Right cardiac atrium (tissue), 5 donors: ENCODE measurements around the gene KSR2. TPM values are rescaled to one million over a fixed set of nuclear protein-coding genes. Genes with fewer than 3 reads are reported as not detected.

ENCODE experiments used
- ATAC-seq, 2 donors: fragments of 200-7000 bp; cut with Tn5 transposase; one replicate each; pipeline versions ENCODE4 v1.8.0 to v1.9.1; 2020; ENCODE audit warnings: moderate library complexity in 2 of 2, mild to moderate bottlenecking in 1 of 2
- DNase-seq, 3 donors: peaks; one replicate each; pipeline ENCODE4 v3.0.0-alpha.2; 2020
- H3K27ac ChIP-seq: one replicate; pipeline ENCODE4 v1.5.1; 2013; ENCODE audit warnings: mild to moderate bottlenecking, low read length, control low read depth, moderate library complexity
- H3K27me3 ChIP-seq: one replicate; pipeline ENCODE4 v1.6.1; 2013; ENCODE audit not compliant: control insufficient read depth, insufficient read depth
- H3K4me1 ChIP-seq: one replicate; pipeline ENCODE4 v1.6.1; 2013; ENCODE audit warnings: low read length; ENCODE audit not compliant: control insufficient read depth, insufficient read depth
- H3K4me3 ChIP-seq: one replicate; pipeline ENCODE4 v1.5.1; 2013; ENCODE audit warnings: low read length, control low read depth
- H3K9me3 ChIP-seq: one replicate; pipeline ENCODE4 v1.6.1; 2013; ENCODE audit warnings: low read length; ENCODE audit not compliant: control insufficient read depth
- WGBS: extraction: QIAGEN DNeasy Blood & Tissue Kit; methylation state at CpG from one replicate; pipeline ENCODE4 v1.1.7; 2013; 5-methylcytosine and 5-hydroxymethylcytosine counted together
- intact Hi-C, 4 donors: fragments of 100-400 bp; cut with DNase I; formaldehyde crosslinking; loops; one replicate each; pipeline versions ENCODE4 v1.11.0 to v1.14.0; 2022 to 2023
- polyA plus RNA-seq: library from polyadenylated mRNA; stranded (reverse); fragments of 200-250 nt; gene quantifications from one replicate; pipeline ENCODE4 v1.2.3, GENCODE V29; 2013
- total RNA-seq, 4 donors: library from RNA; stranded (reverse); fragmentation: NEBNext Ultra II Directional; extraction: Animal tissue kit (Norgen Biotek cat#: 25700); gene quantifications; one replicate each; pipeline ENCODE4 v1.2.1, GENCODE V29; 2021
- donor health status: healthy with polysubstance abuse.
- donor health status: DM: no; HTN: yes; CAD: no.
- donor health status: DM: no; HTN: no; CAD: no.
- donor health status: DM: no; HTN: yes; CAD: no; lungs with severe emphysema.
- donor health status: DM: yes; HTN: yes; CAD: no.

KSR2 gene
- total and polyA plus RNA-seq, 5 donors: 0.02 to 0.37 (median 0.03) TPM

DNA sequence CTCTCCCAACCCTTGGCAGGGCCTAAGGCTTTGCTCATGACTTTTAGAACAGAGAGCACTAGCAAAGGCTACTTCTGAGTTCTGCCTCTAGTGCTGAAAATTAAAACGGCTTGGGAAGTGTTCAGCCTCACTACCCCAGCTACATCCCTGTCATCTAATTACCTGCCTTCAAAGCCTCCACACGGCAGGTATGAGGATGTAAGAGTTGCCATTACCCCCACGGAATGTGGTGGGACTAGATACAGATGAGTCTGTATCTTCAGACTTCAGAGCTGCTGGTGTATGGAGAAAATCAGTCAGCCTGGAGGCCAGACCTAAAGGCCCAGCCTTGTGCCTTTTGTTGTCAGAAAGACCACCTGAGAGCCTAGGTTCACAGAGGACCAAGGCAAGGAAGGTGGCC, 392.7 kb downstream of the KSR2 start:
- Histone ChIP-seq H3K27me3 (no peaks in the 10 kb centered on the region), H3K4me3 (no peak overlapping the region), H3K27ac (no peak overlapping the region), H3K4me1 (no peaks in the 10 kb centered on the region), H3K9me3 (no peaks in the 10 kb centered on the region)
- WGBS: 72% methylated on average over 3 of the region's 3 CpGs
- no peak for DNase-seq
- ATAC-seq: no peak
- intact Hi-C loops: loop anchor here in 1 of 4 donors (5.0 kb wide), 1 partner anchor 209 kb away; no protein-coding TSS in a partner anchor

DNA sequence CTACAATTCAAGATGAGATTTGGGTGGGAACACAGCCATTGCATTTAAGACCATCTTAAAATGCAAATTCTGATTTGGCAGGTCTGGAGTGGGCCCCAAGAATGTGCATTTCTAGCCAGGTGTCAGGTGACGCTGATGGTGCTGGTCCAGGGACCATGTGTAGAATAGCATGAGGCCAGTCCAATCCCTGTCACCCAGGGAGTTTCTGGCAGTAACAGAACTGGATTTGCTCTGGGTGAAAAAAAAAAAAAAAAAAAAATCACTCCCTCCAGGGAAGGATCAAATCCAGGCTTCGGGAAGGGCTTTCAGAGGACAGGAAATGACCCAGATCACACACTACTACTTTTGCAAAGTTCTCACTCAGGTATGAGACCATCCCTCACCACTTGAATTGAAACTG, 394.1 kb downstream of the KSR2 start:
- no peak for ATAC-seq
- H3K9me3 ChIP-seq: no peaks in the 10 kb centered on the region
- H3K4me3 ChIP-seq: no peak overlapping the region
- no peak for DNase-seq
- H3K27ac ChIP-seq: no peak overlapping the region
- no peaks in the 10 kb centered on the region for H3K27me3 ChIP-seq
- WGBS: 71% methylated on average over 2 of the region's 2 CpGs
- no peaks in the 10 kb centered on the region for H3K4me1 ChIP-seq
- intact Hi-C loops: loop anchor here in 1 of 4 donors (5.0 kb wide), 1 partner anchor 207 kb away; no protein-coding TSS in a partner anchor

- Histone ChIP-seq H3K27ac (no peak overlapping the region), H3K4me1 (no peaks in the 10 kb centered on the region), H3K27me3 (no peaks in the 10 kb centered on the region), H3K9me3 (no peaks in the 10 kb centered on the region), H3K4me3 (no peak overlapping the region)
- no peak for ATAC-seq
- 44% methylated on average over 4 of the region's 4 CpGs for WGBS
- intact Hi-C loops: no loop called here
- DNase-seq: no peak
These were observed 396.0 kb downstream of the KSR2 start for GRCh38 chr12:117572755-117573154.

DNA sequence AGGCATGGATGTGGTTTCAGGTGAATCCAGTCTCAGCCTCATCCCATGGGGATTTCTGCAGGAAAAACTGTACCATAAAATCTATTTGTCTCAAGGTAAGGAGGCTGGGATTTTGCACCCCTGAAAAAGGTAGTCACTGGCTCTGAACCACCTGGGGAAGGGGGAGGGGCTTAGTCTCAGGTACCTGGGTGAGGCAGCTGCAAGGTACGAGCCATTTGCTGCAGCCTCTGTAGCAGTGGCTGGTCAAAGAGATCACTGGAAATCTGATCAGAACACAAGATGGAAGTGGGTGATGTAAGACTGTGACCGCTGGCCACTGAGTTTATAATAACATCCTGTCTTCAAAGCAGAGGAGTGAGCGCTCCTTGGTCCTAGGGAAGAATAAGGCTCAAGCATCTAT, 397.5 kb downstream of the KSR2 start:
- no peaks in the 10 kb centered on the region for H3K4me1 ChIP-seq
- H3K27ac ChIP-seq: no peak overlapping the region
- 58% methylated on average over 3 of the region's 3 CpGs for WGBS
- no peak overlapping the region for H3K4me3 ChIP-seq
- ATAC-seq: no peak
- no peak for DNase-seq
- H3K27me3 ChIP-seq: no peaks in the 10 kb centered on the region
- intact Hi-C loops: no loop called here
- H3K9me3 ChIP-seq: no peaks in the 10 kb centered on the region

DNA sequence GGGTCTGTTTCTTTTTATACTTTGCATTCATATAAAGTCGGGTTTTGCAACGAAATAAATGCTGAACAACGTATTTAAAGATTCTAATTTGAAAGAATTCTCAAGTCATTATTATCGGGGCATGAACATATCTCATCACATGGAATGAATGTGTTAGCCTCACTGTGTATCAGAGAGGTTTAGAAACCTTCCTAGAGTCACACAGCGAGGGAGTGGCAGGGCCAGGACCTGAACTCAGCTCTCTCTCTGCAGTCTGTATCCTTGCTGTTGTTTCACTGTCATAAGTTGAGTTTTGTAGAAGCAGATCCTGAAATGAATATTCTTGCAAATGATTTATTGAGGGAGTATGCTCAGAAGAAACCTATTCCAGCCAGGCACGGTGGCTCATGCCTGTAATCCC, 398.2 kb downstream of the KSR2 start:
- ATAC-seq: no peak
- intact Hi-C loops: no loop called here
- DNase-seq: no peak
- H3K27ac ChIP-seq: no peak overlapping the region
- 90% methylated on average over 6 of the region's 6 CpGs for WGBS
- no peaks in the 10 kb centered on the region for H3K9me3 ChIP-seq
- H3K4me1 ChIP-seq: no peaks in the 10 kb centered on the region
- no peaks in the 10 kb centered on the region for H3K27me3 ChIP-seq
- no peak overlapping the region for H3K4me3 ChIP-seq

DNA sequence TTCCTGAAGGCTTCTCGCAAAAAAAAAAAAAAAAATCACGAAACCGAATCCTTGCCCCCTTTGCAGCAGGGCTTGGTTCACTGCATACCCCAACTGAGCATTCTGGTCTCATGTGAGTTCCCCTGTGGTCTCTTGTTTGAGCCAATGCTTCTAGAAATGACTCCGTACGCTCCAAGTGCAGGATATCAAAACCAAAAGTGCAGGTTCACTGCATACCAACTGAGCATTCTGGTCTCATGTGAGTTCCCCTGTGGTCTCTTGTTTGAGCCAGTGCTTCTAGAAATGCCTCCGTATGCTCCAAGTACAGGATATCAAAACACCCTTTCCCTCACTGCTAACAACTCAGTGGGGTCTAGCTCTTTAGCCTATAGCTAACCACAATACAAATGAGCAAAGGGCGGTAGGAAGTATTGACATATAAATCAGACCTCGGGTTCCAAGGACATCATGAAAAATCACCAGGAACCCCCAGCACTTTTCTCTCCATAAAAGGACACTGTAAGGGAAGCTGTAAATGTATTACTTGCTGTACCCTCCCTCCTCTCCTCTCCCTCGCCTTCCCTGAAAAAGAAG, 401.1 kb downstream of the KSR2 start:
- intact Hi-C loops: no loop called here
- no peak overlapping the region for H3K27ac ChIP-seq
- WGBS: 72% methylated on average over 9 of the region's 9 CpGs
- no peaks in the 10 kb centered on the region for H3K27me3 ChIP-seq
- DNase-seq (no peak), ATAC-seq (no peak)
- no peaks in the 10 kb centered on the region for H3K4me1 ChIP-seq
- H3K9me3 ChIP-seq: no peaks in the 10 kb centered on the region
- H3K4me3 ChIP-seq: no peak overlapping the region

- Histone ChIP-seq H3K9me3 (no peaks in the 10 kb centered on the region), H3K27ac (no peak overlapping the region), H3K27me3 (no peaks in the 10 kb centered on the region), H3K4me1 (no peaks in the 10 kb centered on the region), H3K4me3 (no peak overlapping the region)
- ATAC-seq: no peak
- 40% methylated on average over 9 of the region's 9 CpGs for WGBS
- no peak for DNase-seq
- intact Hi-C loops: no loop called here
These were observed 403.9 kb downstream of the KSR2 start for GRCh38 chr12:117564881-117565280.

- DNase-seq (no peak), ATAC-seq (no peak)
- no peaks in the 10 kb centered on the region for H3K4me1 ChIP-seq
- WGBS: 51% methylated on average over 2 of the region's 2 CpGs
- intact Hi-C loops: no loop called here
- no peak overlapping the region for H3K4me3 ChIP-seq
- no peak overlapping the region for H3K27ac ChIP-seq
- H3K27me3 ChIP-seq: no peaks in the 10 kb centered on the region
- no peaks in the 10 kb centered on the region for H3K9me3 ChIP-seq
These were observed 405.1 kb downstream of the KSR2 start for GRCh38 chr12:117563706-117564105.

GRCh38 chr12:117563007-117563406, 405.8 kb downstream of the KSR2 start:
- Histone ChIP-seq H3K27me3 (no peaks in the 10 kb centered on the region), H3K4me1 (no peaks in the 10 kb centered on the region), H3K9me3 (no peaks in the 10 kb centered on the region), H3K27ac (no peak overlapping the region), H3K4me3 (no peak overlapping the region)
- DNase-seq (no peak), ATAC-seq (no peak)
- WGBS: 50% methylated on average over 5 of the region's 5 CpGs
- intact Hi-C loops: no loop called here

DNA sequence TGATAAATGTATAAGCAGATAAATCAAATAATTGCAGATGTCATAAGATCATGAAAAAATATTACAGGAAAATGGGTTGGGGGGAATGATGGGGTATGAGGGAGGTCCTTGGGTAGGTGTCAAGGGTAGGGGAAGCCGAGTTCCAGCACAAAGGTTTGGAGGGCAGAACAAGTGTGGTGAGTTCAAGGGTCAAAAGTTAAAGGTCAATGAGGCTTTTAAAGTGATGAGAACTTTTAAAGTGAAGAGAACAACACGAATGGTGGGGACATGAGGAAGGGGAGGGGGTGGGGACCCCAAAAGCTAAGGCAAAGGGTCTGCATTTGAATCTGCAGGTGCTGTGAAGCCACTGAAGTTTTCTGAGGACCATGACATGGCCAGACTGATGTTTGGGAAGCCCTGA, 406.8 kb downstream of the KSR2 start:
- Histone ChIP-seq H3K4me3 (no peak overlapping the region), H3K4me1 (no peaks in the 10 kb centered on the region), H3K27ac (no peak overlapping the region), H3K9me3 (no peaks in the 10 kb centered on the region), H3K27me3 (no peaks in the 10 kb centered on the region)
- no peak for ATAC-seq
- WGBS: 46% methylated on average over 2 of the region's 2 CpGs
- intact Hi-C loops: no loop called here
- no peak for DNase-seq

DNA sequence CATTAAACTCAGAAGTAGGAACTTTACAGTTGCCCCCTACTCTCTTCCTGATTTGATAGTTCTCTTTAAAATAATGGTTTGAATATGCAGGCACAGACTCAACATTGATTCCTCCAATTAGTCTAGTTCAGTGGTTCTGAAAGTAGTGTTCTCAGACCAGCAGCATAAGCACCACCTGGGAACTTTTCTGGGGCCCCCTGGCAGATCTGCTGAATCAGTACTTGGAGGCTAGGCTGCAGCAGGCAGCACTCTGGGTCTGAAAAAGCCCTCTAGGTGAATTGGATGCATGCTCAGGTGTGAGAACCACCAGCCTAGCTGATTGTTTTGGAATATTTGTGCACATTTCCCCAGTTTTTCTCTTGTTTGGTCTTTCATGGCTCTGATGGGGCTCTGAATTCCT, 408.8 kb downstream of the KSR2 start:
- intact Hi-C loops: no loop called here
- ATAC-seq: no peak
- H3K27me3 ChIP-seq: no peaks in the 10 kb centered on the region

DNA sequence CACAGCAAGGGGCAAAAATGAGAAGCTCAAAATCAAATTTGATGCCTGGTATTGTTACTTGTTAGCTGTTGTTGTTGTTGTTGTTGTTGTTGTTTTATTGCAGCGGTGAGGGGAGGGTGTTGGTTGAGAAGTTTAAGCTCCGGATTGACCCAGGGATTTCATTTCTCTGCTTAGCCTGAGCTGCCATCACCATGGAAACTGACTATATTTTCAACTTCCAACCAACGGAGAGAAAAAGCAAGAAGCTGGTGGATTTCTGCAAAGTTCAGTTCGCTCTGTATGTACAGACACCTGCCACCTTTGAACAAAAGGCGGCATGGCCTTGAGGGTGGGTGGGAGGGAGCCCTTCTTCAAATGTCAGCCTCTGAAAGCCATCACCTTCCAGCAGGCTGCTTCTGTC, 412.9 kb downstream of the KSR2 start:
- Histone ChIP-seq H3K27me3 (no peaks in the 10 kb centered on the region), H3K4me1 (no peaks in the 10 kb centered on the region), H3K4me3 (no peak overlapping the region), H3K9me3 (no peaks in the 10 kb centered on the region), H3K27ac (no peak overlapping the region)
- intact Hi-C loops: no loop called here
- ATAC-seq (no peak), DNase-seq (no peak)
- 82% methylated on average over 5 of the region's 5 CpGs for WGBS

More for the DNA sequence above, 408.8 kb downstream of the KSR2 start:
- Histone ChIP-seq H3K27ac (no peak overlapping the region), H3K9me3 (no peaks in the 10 kb centered on the region), H3K4me3 (no peak overlapping the region), H3K4me1 (no peaks in the 10 kb centered on the region)
- DNase-seq: no peak
